IMR-90 (cell line): ENCODE measurements around the gene ZNF175. TPM values are rescaled to one million over a fixed set of nuclear protein-coding genes. Genes with fewer than 3 reads are reported as not detected.

Experiments
- ATAC-seq: fragments of 200-7000 bp; cut with Tn5 transposase; 2 replicates; pipeline ENCODE4 v1.9.1; 2020; ENCODE audit warnings: low read depth, mild to moderate bottlenecking, moderate library complexity
- BruUV-seq: library from RNA; stranded (reverse); fragments of 400-500 nt; replicated peaks from 2 replicates; lab custom pipeline; 2021; lab: Mats Ljungman, UMichigan
- CTCF ChIA-PET: fragments of 300-600 bp; formaldehyde crosslinking; extraction: SDS; loops from one replicate; lab custom pipeline; 2021; ENCODE audit warnings: antibody characterized with exemption; lab: Yijun Ruan, JAX
- POLR2A ChIA-PET: fragments of 300-600 bp; sonication (Branson Sonifier 250); formaldehyde crosslinking; loops from one replicate; lab custom pipeline; 2022; ENCODE audit warnings: antibody characterized with exemption; ENCODE audit not compliant: unreplicated experiment; lab: Charles Lee
- DNase-seq: peaks from one replicate; pipeline ENCODE4 v3.0.0; 2013
- H2AFZ ChIP-seq: replicated peaks from 2 replicates; pipeline ENCODE3; 2013; ENCODE audit warnings: low read length, mild to moderate bottlenecking; ENCODE audit not compliant: poor library complexity
- H2AK5ac ChIP-seq: 2 replicates; pipeline ENCODE4 v1.6.1; 2013; ENCODE audit warnings: low read depth, low read length, inconsistent platforms
- H2AK9ac ChIP-seq: replicated peaks from 2 replicates; pipeline ENCODE3; 2013; ENCODE audit warnings: mild to moderate bottlenecking, low read depth, low read length, moderate library complexity; ENCODE audit not compliant: poor library complexity
- H2BK120ac ChIP-seq: 2 replicates; pipeline ENCODE4 v1.6.1; 2013; ENCODE audit warnings: low read depth, low read length, inconsistent platforms
- H2BK15ac ChIP-seq: 3 replicates; pipeline ENCODE4 v1.6.1; 2013; ENCODE audit warnings: low read depth, low read length, inconsistent platforms
- H2BK20ac ChIP-seq: 2 replicates; pipeline ENCODE4 v1.6.1; 2013; ENCODE audit warnings: low read depth, mild to moderate bottlenecking, inconsistent platforms, low read length, moderate library complexity
- H2BK5ac ChIP-seq: 2 replicates; pipeline ENCODE4 v1.6.1; 2013; ENCODE audit warnings: mild to moderate bottlenecking, low read depth, low read length, inconsistent platforms; ENCODE audit not compliant: poor library complexity, severe bottlenecking
- H3K14ac ChIP-seq: replicated peaks from 2 replicates; pipeline ENCODE4 v1.6.1; 2013; ENCODE audit warnings: low read depth, low read length, inconsistent platforms
- H3K18ac ChIP-seq: 2 replicates; pipeline ENCODE4 v1.6.1; 2013; ENCODE audit warnings: low read depth, low read length, control low read depth
- H3K23ac ChIP-seq: 2 replicates; pipeline ENCODE4 v1.6.1; 2013; ENCODE audit warnings: low read depth, low read length, inconsistent platforms
- H3K27ac ChIP-seq: 2 replicates; pipeline ENCODE4 v1.5.1; 2013; ENCODE audit warnings: mild to moderate bottlenecking, control low read depth, low read length; ENCODE audit not compliant: insufficient read depth
- H3K27me3 ChIP-seq: 2 replicates; pipeline ENCODE4 v1.6.1; 2013; ENCODE audit warnings: low read length; ENCODE audit not compliant: control insufficient read depth, insufficient read depth
- H3K36me3 ChIP-seq: 2 replicates; pipeline ENCODE4 v1.6.1; 2013; ENCODE audit warnings: low read length, mixed read lengths; ENCODE audit not compliant: control insufficient read depth, insufficient read depth
- H3K4ac ChIP-seq: 2 replicates; pipeline ENCODE4 v1.6.1; 2013; ENCODE audit warnings: low read depth, low read length, inconsistent platforms
- H3K4me1 ChIP-seq: 2 replicates; pipeline ENCODE4 v1.6.1; 2013; ENCODE audit warnings: low read length, mixed read lengths; ENCODE audit not compliant: control insufficient read depth, insufficient read depth
- H3K4me2 ChIP-seq: 2 replicates; pipeline ENCODE4 v1.6.1; 2013; ENCODE audit warnings: low read depth, mild to moderate bottlenecking, control low read depth, low read length, moderate library complexity
- H3K4me3 ChIP-seq: 2 replicates; pipeline ENCODE4 v1.5.1; 2013; ENCODE audit warnings: low read depth, mild to moderate bottlenecking, control low read depth, low read length, moderate library complexity; ENCODE audit not compliant: insufficient read depth
- H3K56ac ChIP-seq: 2 replicates; pipeline ENCODE4 v1.6.1; 2013; ENCODE audit warnings: low read length, inconsistent platforms; ENCODE audit not compliant: insufficient read depth; ENCODE audit errors: extremely low read depth
- H3K79me1 ChIP-seq, 2 experiments: 2 replicates each; pipeline ENCODE4 v1.6.1; 2013; ENCODE audit warnings: low read length in 2 of 2, inconsistent platforms in 1 of 2, low read depth in 1 of 2
- H3K9ac ChIP-seq: 2 replicates; pipeline ENCODE4 v1.6.1; 2013; ENCODE audit warnings: low read depth, low read length, control low read depth
- H3K9me1 ChIP-seq: 2 replicates; pipeline ENCODE4 v1.6.1; 2013; ENCODE audit warnings: low read length, inconsistent platforms; ENCODE audit not compliant: insufficient read depth
- H3K9me3 ChIP-seq: 2 replicates; pipeline ENCODE4 v1.6.1; 2013; ENCODE audit warnings: low read length; ENCODE audit not compliant: control insufficient read depth, insufficient read depth
- H4K20me1 ChIP-seq: 2 replicates; pipeline ENCODE4 v1.6.1; 2013; ENCODE audit warnings: low read length, inconsistent platforms; ENCODE audit not compliant: insufficient read depth
- H4K5ac ChIP-seq: 2 replicates; pipeline ENCODE4 v1.6.1; 2013; ENCODE audit warnings: mild to moderate bottlenecking, low read depth, low read length, control low read depth
- H4K8ac ChIP-seq, 2 experiments: 2 replicates each; pipeline ENCODE4 v1.6.1; 2013; ENCODE audit warnings: low read depth in 2 of 2, low read length in 2 of 2, control low read depth in 1 of 2, inconsistent platforms in 1 of 2
- H4K91ac ChIP-seq: 2 replicates; pipeline ENCODE4 v1.6.1; 2013; ENCODE audit warnings: low read depth, low read length, inconsistent platforms; ENCODE audit not compliant: insufficient read depth
- BHLHE40 ChIP-seq: fragments of 150-350 bp; IDR thresholded peaks from 2 replicates; pipeline ENCODE4 v1.6.1; 2016; ENCODE audit warnings: mild to moderate bottlenecking, low read depth, low read length
- CEBPB ChIP-seq: IDR thresholded peaks from 2 replicates; pipeline ENCODE4 v1.6.1; 2012; ENCODE audit warnings: low read depth, low read length, improper control_type of control experiment
- CHD1 ChIP-seq: IDR thresholded peaks from 2 replicates; pipeline ENCODE4 v1.6.1; 2012; ENCODE audit warnings: low read depth, low read length, improper control_type of control experiment
- ELK1 ChIP-seq: fragments of 150-350 bp; IDR thresholded peaks from 2 replicates; pipeline ENCODE4 v1.6.1; 2016; ENCODE audit warnings: low read depth, mild to moderate bottlenecking, low read length, moderate library complexity, borderline replicate concordance
- FOS ChIP-seq: fragments of 150-350 bp; IDR thresholded peaks from 2 replicates; pipeline ENCODE4 v1.6.1; 2016; ENCODE audit warnings: low read depth, low read length
- MAFK ChIP-seq: IDR thresholded peaks from 2 replicates; pipeline ENCODE4 v1.6.1; 2012; ENCODE audit warnings: low read depth, low read length, improper control_type of control experiment
- MAZ ChIP-seq: IDR thresholded peaks from 2 replicates; pipeline ENCODE4 v1.6.1; 2012; ENCODE audit warnings: low read depth, mild to moderate bottlenecking, low read length, improper control_type of control experiment, moderate library complexity, borderline replicate concordance
- MXI1 ChIP-seq: IDR thresholded peaks from 2 replicates; pipeline ENCODE4 v1.6.1; 2012; ENCODE audit warnings: low read depth, mild to moderate bottlenecking, low read length, moderate library complexity, borderline replicate concordance
- NFE2L2 ChIP-seq: fragments of 150-350 bp; IDR thresholded peaks from 2 replicates; pipeline ENCODE4 v1.6.1; 2016; ENCODE audit warnings: low read depth, mild to moderate bottlenecking, low read length
- POLR2A ChIP-seq: IDR thresholded peaks from 2 replicates; pipeline ENCODE4 v1.6.1; 2012; ENCODE audit warnings: mild to moderate bottlenecking, low read depth, low read length
- RAD21 ChIP-seq: IDR thresholded peaks from 2 replicates; pipeline ENCODE4 v1.6.1; 2012; ENCODE audit warnings: low read length, improper control_type of control experiment
- RCOR1 ChIP-seq: IDR thresholded peaks from 2 replicates; pipeline ENCODE4 v1.6.1; 2012; ENCODE audit warnings: mild to moderate bottlenecking, low read length, improper control_type of control experiment; ENCODE audit not compliant: insufficient replicate concordance
- RFX5 ChIP-seq: IDR thresholded peaks from 2 replicates; pipeline ENCODE4 v1.8.0; 2012; ENCODE audit warnings: low read depth, mild to moderate bottlenecking, low read length, moderate library complexity
- SMC3 ChIP-seq: fragments of 150-350 bp; IDR thresholded peaks from 2 replicates; pipeline ENCODE4 v1.6.1; 2016; ENCODE audit warnings: low read depth, mild to moderate bottlenecking, antibody characterized with exemption, low read length, moderate library complexity
- USF2 ChIP-seq: fragments of 150-350 bp; IDR thresholded peaks from 2 replicates; pipeline ENCODE4 v1.6.1; 2017; ENCODE audit warnings: mild to moderate bottlenecking, antibody characterized with exemption, low read length, low read depth
- WGBS, 2 experiments: methylation state at CpG; one replicate each; pipeline versions ENCODE4 v1.1.5 to v1.1.7; 2013; ENCODE audit warnings: missing lambda C conversion rate in 2 of 2; ENCODE audit not compliant: insufficient read length in 1 of 2; ENCODE audit errors: extremely low coverage in 2 of 2; 5-methylcytosine and 5-hydroxymethylcytosine counted together
- dilution Hi-C: fragments of 300-500 bp; cut with HindIII; formaldehyde crosslinking; loops from one replicate; pipeline ENCODE4 v1.14.3; 2018; ENCODE audit warnings: low sequenced_read_pairs; ENCODE audit not compliant: unreplicated experiment
- in situ Hi-C: fragments of 300-500 bp; cut with MboI; formaldehyde crosslinking; loops from 3 replicates; pipeline ENCODE4 v1.14.3; 2019; ENCODE audit warnings: low sequenced_read_pairs, inconsistent platforms, mixed read lengths
- intact Hi-C: fragments of 100-400 bp; cut with micrococcal nuclease; formaldehyde crosslinking; loops from 2 replicates; pipeline ENCODE4 v1.10.0; 2022
- polyA plus RNA-seq, 3 experiments: library from polyadenylated mRNA; depleted of rRNA; stranded (reverse); fragments of >200 nt; gene quantifications; 2 replicates each; pipeline ENCODE4 v1.2.3, GENCODE V29; 2012; ENCODE audit warnings: low replicate concordance in 1 of 3
- total RNA-seq: library from RNA; depleted of rRNA; stranded (reverse); fragments of >200 nt; gene quantifications from 2 replicates; pipeline ENCODE4 v1.2.3, GENCODE V29; 2012

The ZNF175 gene
- total and polyA plus RNA-seq, 2 of the 4 experiments (the other 2 are of a cell fraction), result 3.6 to 8.4 TPM

- no peak overlapping the region for H2AK5ac ChIP-seq
- ChIA-PET CTCF (no interaction called here), POLR2A (no interaction called here)
- no peak overlapping the region for H3K56ac ChIP-seq
- TF ChIP-seq CHD1, result no peak
- no peak for TF ChIP-seq MAZ
- no peak for TF ChIP-seq RFX5
- no peak for TF ChIP-seq FOS
- no peak for TF ChIP-seq RCOR1
- TF ChIP-seq USF2, result no peak
- no peak for TF ChIP-seq MXI1
- no peak for TF ChIP-seq RAD21
- TF ChIP-seq POLR2A, result no peak
- no peak for TF ChIP-seq SMC3
- TF ChIP-seq ELK1, result no peak
- no peak for TF ChIP-seq NFE2L2
- TF ChIP-seq CEBPB, result no peak
- TF ChIP-seq BHLHE40, result no peak
- TF ChIP-seq MAFK, result no peak
- no peak overlapping the region for H2AK9ac ChIP-seq
- H4K20me1 ChIP-seq, result no peaks in the 10 kb centered on the region
- intact Hi-C loops, result loop anchor here (5.0 kb wide), 1 partner anchor 130 kb away; no protein-coding TSS in a partner anchor
- H3K9ac ChIP-seq, result no peak overlapping the region
- no peak overlapping the region for H2BK5ac ChIP-seq
- no peak overlapping the region for H3K27ac ChIP-seq
- H3K4me1 ChIP-seq, result no peaks in the 10 kb centered on the region
- dilution Hi-C loops, result no loop called here
- DNase-seq, result no peak
- H2AFZ ChIP-seq, result no peak overlapping the region
- no peak overlapping the region for H4K91ac ChIP-seq
- H3K4ac ChIP-seq, result no peak overlapping the region
- no peak overlapping the region for H2BK20ac ChIP-seq
- H3K9me1 ChIP-seq, result no peaks in the 10 kb centered on the region
- no peak overlapping the region for H3K18ac ChIP-seq
- no peak overlapping the region for H2BK120ac ChIP-seq
- H3K27me3 ChIP-seq, result no peaks in the 10 kb centered on the region
- no TSS peak for BruUV-seq
- H3K9me3 ChIP-seq, result peaks cover 3% of the 10 kb centered on the region; the same call in 1 of the 2 replicates
- 0% methylated on average over 1 of the region's 1 CpG; no CpG with 5 or more reads in 1 of the 2 experiments for WGBS, 2 experiments
- H4K8ac ChIP-seq, result no peak overlapping the region
- no peak overlapping the region for H3K23ac ChIP-seq
- in situ Hi-C loops, result no loop called here
- no peak for ATAC-seq
- no peak overlapping the region for H3K4me2 ChIP-seq
- H4K5ac ChIP-seq, result no peak overlapping the region
- no peaks in the 10 kb centered on the region for H3K79me1 ChIP-seq
- no peaks in the 10 kb centered on the region for H3K36me3 ChIP-seq
- H2BK15ac ChIP-seq, result no peak overlapping the region
- H3K14ac ChIP-seq, result no peak overlapping the region
- no peak overlapping the region for H3K4me3 ChIP-seq
These were observed 18.5 kb upstream of the ZNF175 start for GRCh38 chr19:51552608-51552995.
